Skeletal muscle tissue (tissue), 4 donors: ENCODE results near the gene NDUFS2. TPM values are rescaled to one million over a fixed set of nuclear protein-coding genes. Genes with fewer than 3 reads are reported as not detected.
A peak's percentile ranks its signal among the peaks of the same experiment; 100 is the strongest.

Source experiments
- H3K27ac ChIP-seq: one replicate; pipeline ENCODE4 v1.7.0; 2013; ENCODE audit warnings: mild to moderate bottlenecking, low read depth, low read length, inconsistent platforms
- H3K27me3 ChIP-seq, 3 donors: one replicate each; pipeline ENCODE4 v1.7.0; 2013; ENCODE audit warnings: low read length in 3 of 3; ENCODE audit not compliant: control insufficient read depth in 3 of 3, insufficient read depth in 3 of 3
- H3K36me3 ChIP-seq, 3 donors: one replicate each; pipeline ENCODE4 v1.7.0; 2013; ENCODE audit warnings: low read length in 3 of 3; ENCODE audit not compliant: control insufficient read depth in 3 of 3, insufficient read depth in 3 of 3
- H3K4me1 ChIP-seq, 3 donors: one replicate each; pipeline ENCODE4 v1.7.0; 2013; ENCODE audit warnings: low read length in 3 of 3, mild to moderate bottlenecking in 3 of 3; ENCODE audit not compliant: control insufficient read depth in 3 of 3, insufficient read depth in 3 of 3
- H3K4me3 ChIP-seq, 3 donors: one replicate each; pipeline ENCODE4 v1.7.0; 2013; ENCODE audit warnings: low read length in 3 of 3
- H3K9ac ChIP-seq, 3 donors: one replicate each; pipeline ENCODE4 v1.7.0; 2013; ENCODE audit warnings: low read length in 3 of 3, mild to moderate bottlenecking in 3 of 3, moderate library complexity in 2 of 3, low read depth in 1 of 3
- H3K9me3 ChIP-seq, 3 donors: one replicate each; pipeline ENCODE4 v1.7.0; 2013; ENCODE audit warnings: low read length in 3 of 3; ENCODE audit not compliant: control insufficient read depth in 3 of 3
- total RNA-seq: library from RNA; depleted of rRNA; stranded (reverse); fragments of >200 nt; gene quantifications from one replicate; pipeline ENCODE4 v1.2.3, GENCODE V29; 2014
- donor health status: Osteomylitis.

NDUFS2 gene
- total RNA-seq, 1 donor from 2014 or later = 147 TPM

GRCh38 chr1:161179698-161180097 is 22.5 kb upstream of the NDUFS2 start:
- Histone ChIP-seq H3K4me3 (no peak overlapping the region), H3K27ac (no peak overlapping the region), H3K9me3 (no peaks in the 10 kb centered on the region), H3K36me3 (peaks cover 12 to 15% (median 13%) of the 10 kb centered on the region in 3 donors), H3K9ac (no peak overlapping the region), H3K4me1 (peaks cover 18 to 23% (median 21%) of the 10 kb centered on the region in 3 donors), H3K27me3 (no peaks in the 10 kb centered on the region)

- Histone ChIP-seq H3K27ac (no peak overlapping the region), H3K4me3 (no peak overlapping the region), H3K9ac (no peak overlapping the region), H3K4me1 (peaks cover 23 to 29% (median 26%) of the 10 kb centered on the region in 3 donors), H3K27me3 (no peaks in the 10 kb centered on the region), H3K9me3 (no peaks in the 10 kb centered on the region), H3K36me3 (peaks cover 5 to 6% (median 5%) of the 10 kb centered on the region in 3 donors)
Measured at GRCh38 chr1:161180639-161181038, 21.5 kb upstream of the NDUFS2 start.

- no peak overlapping the region for H3K9ac ChIP-seq
- H3K27ac ChIP-seq = no peak overlapping the region
- no peak overlapping the region for H3K4me3 ChIP-seq
- H3K9me3 ChIP-seq = no peaks in the 10 kb centered on the region
- H3K36me3 ChIP-seq = no peaks in the 10 kb centered on the region
- H3K4me1 ChIP-seq = peaks cover 16 to 29% (median 20%) of the 10 kb centered on the region in 3 donors
- H3K27me3 ChIP-seq = no peaks in the 10 kb centered on the region
Measured at GRCh38 chr1:161182214-161182613, 20.0 kb upstream of the NDUFS2 start.

- Histone ChIP-seq H3K4me1 (peaks cover 11 to 24% (median 14%) of the 10 kb centered on the region in 3 donors), H3K4me3 (peak overlapping the region in 1 of 3 donors; percentile 10), H3K9me3 (no peaks in the 10 kb centered on the region), H3K9ac (peak overlapping the region in 1 of 3 donors; percentile 9), H3K27me3 (no peaks in the 10 kb centered on the region), H3K27ac (peak overlapping the region; percentile 87), H3K36me3 (no peaks in the 10 kb centered on the region)
Measured at GRCh38 chr1:161185282-161185682, 16.9 kb upstream of the NDUFS2 start.

GRCh38 chr1:161185732-161186311 is 16.3 kb upstream of the NDUFS2 start:
- Histone ChIP-seq H3K4me3 (peak overlapping the region in 1 of 3 donors; percentile 12), H3K27me3 (no peaks in the 10 kb centered on the region), H3K9ac (peak overlapping the region in 1 of 3 donors; percentile 9), H3K4me1 (peaks cover 11 to 24% (median 14%) of the 10 kb centered on the region in 3 donors), H3K27ac (peak overlapping the region; percentile 87), H3K36me3 (no peaks in the 10 kb centered on the region), H3K9me3 (no peaks in the 10 kb centered on the region)

GRCh38 chr1:161187311-161187710 is 14.9 kb upstream of the NDUFS2 start:
- Histone ChIP-seq H3K9me3 (no peaks in the 10 kb centered on the region), H3K9ac (no peak overlapping the region), H3K27ac (no peak overlapping the region), H3K4me1 (peaks cover 11 to 24% (median 14%) of the 10 kb centered on the region in 3 donors), H3K27me3 (no peaks in the 10 kb centered on the region), H3K4me3 (no peak overlapping the region), H3K36me3 (peaks cover 0 to 8% (median 0%) of the 10 kb centered on the region in 3 donors)

GRCh38 chr1:161188381-161188780 is 13.8 kb upstream of the NDUFS2 start:
- Histone ChIP-seq H3K27ac (no peak overlapping the region), H3K36me3 (peaks cover 0 to 8% (median 3%) of the 10 kb centered on the region in 3 donors), H3K4me1 (peaks cover 19 to 33% (median 23%) of the 10 kb centered on the region in 3 donors), H3K4me3 (no peak overlapping the region), H3K9ac (no peak overlapping the region), H3K9me3 (no peaks in the 10 kb centered on the region), H3K27me3 (no peaks in the 10 kb centered on the region)

GRCh38 chr1:161189036-161189435 is 13.1 kb upstream of the NDUFS2 start:
- Histone ChIP-seq H3K9ac (no peak overlapping the region), H3K27ac (no peak overlapping the region), H3K27me3 (no peaks in the 10 kb centered on the region), H3K4me1 (peaks cover 25 to 39% (median 29%) of the 10 kb centered on the region in 3 donors), H3K36me3 (peaks cover 0 to 8% (median 3%) of the 10 kb centered on the region in 3 donors), H3K9me3 (no peaks in the 10 kb centered on the region), H3K4me3 (no peak overlapping the region)

GRCh38 chr1:161190962-161191521 is 11.1 kb upstream of the NDUFS2 start:
- H3K36me3 ChIP-seq = peaks cover 0 to 8% (median 3%) of the 10 kb centered on the region in 3 donors

GRCh38 chr1:161191971-161192370 is 10.2 kb upstream of the NDUFS2 start:
- Histone ChIP-seq H3K9me3 (no peaks in the 10 kb centered on the region), H3K4me1 (peaks cover 23 to 48% (median 38%) of the 10 kb centered on the region in 3 donors), H3K27me3 (no peaks in the 10 kb centered on the region), H3K9ac (no peak overlapping the region), H3K36me3 (peaks cover 0 to 8% (median 3%) of the 10 kb centered on the region in 3 donors), H3K4me3 (no peak overlapping the region), H3K27ac (no peak overlapping the region)

More at GRCh38 chr1:161190962-161191521, 11.1 kb upstream of the NDUFS2 start:
- no peak overlapping the region for H3K9ac ChIP-seq
- peaks cover 17 to 47% (median 33%) of the 10 kb centered on the region in 3 donors for H3K4me1 ChIP-seq
- H3K27me3 ChIP-seq = no peaks in the 10 kb centered on the region
- H3K9me3 ChIP-seq = no peaks in the 10 kb centered on the region
- H3K4me3 ChIP-seq = no peak overlapping the region
- no peak overlapping the region for H3K27ac ChIP-seq
